Measurements from ENCODE around the gene GABRR3. TPM values are rescaled to one million over a fixed set of nuclear protein-coding genes. Genes with fewer than 3 reads are reported as not detected.

Gene GABRR3
- total RNA-seq, 6 experiments from 2014 or later: not detected

- Mint-ChIP-seq H3K4me1 (ENCODE audit: low read depth) (peaks cover 26% of the 10 kb centered on the region), H3K27ac (peak overlapping the region; percentile 67), H3K4me3 (no peak overlapping the region), H3K9me3 (no peaks in the 10 kb centered on the region), H3K36me3 (ENCODE audit: low read depth) (peaks cover 20% of the 10 kb centered on the region; the same call in 1 of the 2 replicates), H3K27me3 (ENCODE audit: insufficient read depth) (no peaks in the 10 kb centered on the region; the same call in 1 of the 2 replicates)
- peak; percentile 44 for DNase-seq
- TF ChIP-seq, protein P1, sequence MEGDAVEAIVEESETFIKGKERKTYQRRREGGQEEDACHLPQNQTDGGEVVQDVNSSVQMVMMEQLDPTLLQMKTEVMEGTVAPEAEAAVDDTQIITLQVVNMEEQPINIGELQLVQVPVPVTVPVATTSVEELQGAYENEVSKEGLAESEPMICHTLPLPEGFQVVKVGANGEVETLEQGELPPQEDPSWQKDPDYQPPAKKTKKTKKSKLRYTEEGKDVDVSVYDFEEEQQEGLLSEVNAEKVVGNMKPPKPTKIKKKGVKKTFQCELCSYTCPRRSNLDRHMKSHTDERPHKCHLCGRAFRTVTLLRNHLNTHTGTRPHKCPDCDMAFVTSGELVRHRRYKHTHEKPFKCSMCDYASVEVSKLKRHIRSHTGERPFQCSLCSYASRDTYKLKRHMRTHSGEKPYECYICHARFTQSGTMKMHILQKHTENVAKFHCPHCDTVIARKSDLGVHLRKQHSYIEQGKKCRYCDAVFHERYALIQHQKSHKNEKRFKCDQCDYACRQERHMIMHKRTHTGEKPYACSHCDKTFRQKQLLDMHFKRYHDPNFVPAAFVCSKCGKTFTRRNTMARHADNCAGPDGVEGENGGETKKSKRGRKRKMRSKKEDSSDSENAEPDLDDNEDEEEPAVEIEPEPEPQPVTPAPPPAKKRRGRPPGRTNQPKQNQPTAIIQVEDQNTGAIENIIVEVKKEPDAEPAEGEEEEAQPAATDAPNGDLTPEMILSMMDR (IDR thresholded peaks at IDR 0.05): no peak
Observed at GRCh38 chr3:97957617-97958311, 77.4 kb downstream of the GABRR3 start.

DNA sequence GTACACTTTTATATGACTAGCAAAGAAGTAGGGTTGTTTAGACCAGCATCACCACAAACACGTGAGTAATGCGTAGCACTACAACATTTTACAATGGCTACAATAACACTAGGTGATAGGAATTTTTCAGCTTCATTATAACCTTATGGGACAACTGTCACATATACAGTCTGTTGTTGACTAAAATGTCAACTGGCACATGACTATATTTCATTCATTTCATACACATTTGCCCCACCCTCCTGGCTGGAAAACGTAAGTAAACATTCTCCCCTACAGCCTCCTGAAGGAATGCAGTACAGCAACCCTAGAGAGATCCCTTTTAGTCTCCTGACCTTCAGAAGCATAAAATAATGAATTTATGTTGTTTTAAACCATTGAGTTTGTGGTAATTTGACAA, 79.1 kb downstream of the GABRR3 start:
- Mint-ChIP-seq H3K27ac (no peak overlapping the region), H3K27me3 (ENCODE audit: insufficient read depth) (no peaks in the 10 kb centered on the region), H3K4me3 (no peak overlapping the region), H3K4me1 (ENCODE audit: low read depth) (peaks cover 38% of the 10 kb centered on the region), H3K9me3 (no peaks in the 10 kb centered on the region), H3K36me3 (ENCODE audit: low read depth) (peaks cover 24% of the 10 kb centered on the region; the same call in 1 of the 2 replicates)
- TF ChIP-seq, protein P1 (IDR thresholded peaks at IDR 0.05): no peak
- no peak for DNase-seq

- H3K4me1 Mint-ChIP-seq (ENCODE audit: low read depth): peaks cover 37% of the 10 kb centered on the region
- peaks cover 35% of the 10 kb centered on the region; the same call in 1 of the 2 replicates for H3K36me3 Mint-ChIP-seq (ENCODE audit: low read depth)
- TF ChIP-seq, protein P1 (IDR thresholded peaks at IDR 0.05): no peak
- H3K4me3 Mint-ChIP-seq: no peak overlapping the region
- no peaks in the 10 kb centered on the region for H3K27me3 Mint-ChIP-seq (ENCODE audit: insufficient read depth)
- H3K27ac Mint-ChIP-seq: no peak overlapping the region
- no peaks in the 10 kb centered on the region for H3K9me3 Mint-ChIP-seq
- no peak for DNase-seq
Observed at GRCh38 chr3:97954228-97954827, 80.8 kb downstream of the GABRR3 start.

DNA sequence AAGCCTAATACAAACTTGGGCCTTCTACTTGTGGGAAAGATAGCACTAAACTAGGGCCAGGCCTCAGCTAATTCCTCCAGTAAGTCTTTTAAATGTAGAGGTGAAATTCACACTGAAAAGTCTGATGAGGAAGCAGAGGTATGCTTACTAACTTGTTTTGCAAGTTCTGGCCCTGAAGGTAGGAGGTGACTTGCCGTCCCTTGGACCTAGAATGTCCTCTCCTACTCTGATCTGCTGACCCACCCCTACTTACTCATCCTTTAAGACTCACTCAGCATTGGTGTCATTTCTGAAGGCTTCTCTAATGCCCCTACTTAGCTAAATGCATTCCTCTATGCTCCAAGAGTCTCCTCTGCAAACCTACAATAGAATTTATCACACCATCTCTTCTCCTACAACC, 82.2 kb downstream of the GABRR3 start:
- Mint-ChIP-seq H3K4me3 (no peak overlapping the region), H3K27me3 (ENCODE audit: insufficient read depth) (no peaks in the 10 kb centered on the region), H3K4me1 (ENCODE audit: low read depth) (peaks cover 22% of the 10 kb centered on the region), H3K27ac (peak overlapping the region; percentile 74), H3K36me3 (ENCODE audit: low read depth) (peaks cover 45% of the 10 kb centered on the region; the same call in 1 of the 2 replicates), H3K9me3 (no peaks in the 10 kb centered on the region)
- DNase-seq: no peak
- TF ChIP-seq, protein P1 (IDR thresholded peaks at IDR 0.05): no peak

GRCh38 chr3:97952280-97952679, 82.8 kb downstream of the GABRR3 start:
- H3K4me3 Mint-ChIP-seq: no peak overlapping the region
- peak; percentile 56 for DNase-seq
- TF ChIP-seq, protein P1 (IDR thresholded peaks at IDR 0.05): no peak
- H3K9me3 Mint-ChIP-seq: no peaks in the 10 kb centered on the region
- peak overlapping the region; percentile 74 for H3K27ac Mint-ChIP-seq
- peaks cover 46% of the 10 kb centered on the region for H3K36me3 Mint-ChIP-seq (ENCODE audit: low read depth)
- no peaks in the 10 kb centered on the region for H3K27me3 Mint-ChIP-seq (ENCODE audit: insufficient read depth)
- peaks cover 18% of the 10 kb centered on the region for H3K4me1 Mint-ChIP-seq (ENCODE audit: low read depth)

All from HFFc6 (cell line).